D721Med (cell line): Measurements from ENCODE around the gene KRT82.

Experiments
- DNase-seq: peaks from one replicate; pipeline ENCODE4 v3.0.0; 2011; ENCODE audit warnings: low spot score; ENCODE audit not compliant: insufficient read length
- FAIRE-seq: peaks from 2 replicates; lab custom pipeline; 2011; peaks lifted over from hg19 to GRCh38; lab: Jason Lieb, UNC
- TF ChIP-seq, protein P1 (sequence below): IDR thresholded peaks from 2 replicates; pipeline ENCODE4 v1.5.1; 2012; ENCODE audit warnings: mild to moderate bottlenecking, control low read depth; ENCODE audit not compliant: insufficient read depth; ENCODE audit errors: missing control alignments

The KRT82 gene

DNA sequence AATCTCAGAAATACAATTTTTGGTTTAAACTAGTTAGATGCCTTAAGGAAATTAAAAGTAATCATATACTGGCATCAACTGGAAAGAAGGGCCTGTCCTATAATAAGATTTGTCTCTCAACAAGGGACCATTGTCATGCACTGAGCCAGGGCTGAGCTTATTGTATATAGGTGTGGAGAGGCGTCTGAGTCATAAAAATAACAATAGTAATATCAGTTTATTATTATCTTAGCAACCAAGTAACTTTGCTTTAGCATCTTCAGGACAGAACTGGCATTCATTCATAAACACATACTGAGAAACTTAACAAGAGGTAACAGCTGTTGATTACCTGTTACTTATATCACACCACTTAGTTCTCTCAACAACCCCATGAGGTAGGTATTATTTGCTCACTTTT is 20.9 kb upstream of the KRT82 start:
- no peak for FAIRE-seq

DNA sequence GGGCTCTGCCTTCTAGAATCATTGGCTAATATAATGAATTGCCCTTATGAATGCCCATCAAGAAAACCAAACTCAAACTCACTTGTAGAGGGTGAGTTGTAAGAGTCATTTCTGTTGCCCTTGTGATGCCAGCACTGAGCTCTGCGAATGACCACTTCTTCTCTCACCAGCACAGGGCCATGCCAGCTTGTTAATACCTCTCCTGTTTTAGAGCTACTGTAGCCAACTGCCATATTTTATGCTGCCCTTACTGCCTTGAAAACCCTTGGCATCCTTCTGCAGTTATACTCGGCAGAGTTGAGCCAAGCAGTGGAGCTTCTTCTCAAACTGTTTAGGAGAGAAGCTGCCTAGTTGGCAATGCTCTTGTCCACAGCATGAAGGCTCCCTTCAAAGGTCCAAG is 19.9 kb upstream of the KRT82 start:
- FAIRE-seq, result no peak
- TF ChIP-seq, protein P1, sequence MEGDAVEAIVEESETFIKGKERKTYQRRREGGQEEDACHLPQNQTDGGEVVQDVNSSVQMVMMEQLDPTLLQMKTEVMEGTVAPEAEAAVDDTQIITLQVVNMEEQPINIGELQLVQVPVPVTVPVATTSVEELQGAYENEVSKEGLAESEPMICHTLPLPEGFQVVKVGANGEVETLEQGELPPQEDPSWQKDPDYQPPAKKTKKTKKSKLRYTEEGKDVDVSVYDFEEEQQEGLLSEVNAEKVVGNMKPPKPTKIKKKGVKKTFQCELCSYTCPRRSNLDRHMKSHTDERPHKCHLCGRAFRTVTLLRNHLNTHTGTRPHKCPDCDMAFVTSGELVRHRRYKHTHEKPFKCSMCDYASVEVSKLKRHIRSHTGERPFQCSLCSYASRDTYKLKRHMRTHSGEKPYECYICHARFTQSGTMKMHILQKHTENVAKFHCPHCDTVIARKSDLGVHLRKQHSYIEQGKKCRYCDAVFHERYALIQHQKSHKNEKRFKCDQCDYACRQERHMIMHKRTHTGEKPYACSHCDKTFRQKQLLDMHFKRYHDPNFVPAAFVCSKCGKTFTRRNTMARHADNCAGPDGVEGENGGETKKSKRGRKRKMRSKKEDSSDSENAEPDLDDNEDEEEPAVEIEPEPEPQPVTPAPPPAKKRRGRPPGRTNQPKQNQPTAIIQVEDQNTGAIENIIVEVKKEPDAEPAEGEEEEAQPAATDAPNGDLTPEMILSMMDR, result no peak
- no peak for DNase-seq

More for the DNA sequence above, 20.9 kb upstream of the KRT82 start:
- no peak for DNase-seq
- TF ChIP-seq, protein P1, result no peak

- no peak for FAIRE-seq
- TF ChIP-seq, protein P1, result no peak
- DNase-seq, result no peak
These were observed 19.3 kb upstream of the KRT82 start for GRCh38 chr12:52425466-52425865.

GRCh38 chr12:52423661-52424500 is 17.7 kb upstream of the KRT82 start:
- TF ChIP-seq, protein P1, result no peak
- DNase-seq (no peak), FAIRE-seq (no peak)

GRCh38 chr12:52423035-52423434 is 16.9 kb upstream of the KRT82 start:
- no peak for FAIRE-seq
- TF ChIP-seq, protein P1, result no peak
- no peak for DNase-seq

- no peak for FAIRE-seq
- DNase-seq, result no peak
- TF ChIP-seq, protein P1, result no peak
These were observed 13.5 kb upstream of the KRT82 start for GRCh38 chr12:52419656-52420055.

DNA sequence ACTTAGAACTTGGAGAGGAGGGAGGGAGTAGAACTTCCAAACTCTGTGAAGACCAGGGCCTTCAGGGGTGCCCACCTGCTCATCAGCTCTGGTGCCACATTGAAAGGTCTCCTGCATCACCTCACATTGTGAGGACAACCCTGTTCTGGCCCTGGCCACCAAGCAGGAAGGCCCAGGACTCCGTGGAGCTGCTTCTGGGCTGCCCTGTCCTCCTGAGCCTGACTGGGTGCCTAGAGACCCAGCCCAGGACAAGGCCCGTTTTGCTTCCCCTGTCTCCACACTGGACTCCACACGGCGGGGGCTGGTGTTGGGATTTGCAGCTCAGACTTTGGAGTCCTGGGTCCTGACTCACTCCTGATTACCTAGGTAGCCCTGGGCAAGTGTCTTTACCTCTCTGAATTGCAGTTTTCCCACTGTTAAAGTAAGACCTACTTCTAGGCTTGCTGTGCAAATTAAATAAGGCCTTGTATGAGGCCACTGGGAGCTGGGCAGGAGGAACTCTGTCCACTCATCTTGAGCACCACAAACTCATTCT is 12.5 kb upstream of the KRT82 start:
- DNase-seq (no peak), FAIRE-seq (no peak)

More for the DNA sequence above, 12.5 kb upstream of the KRT82 start:
- TF ChIP-seq, protein P1, result no peak
